Measurements from ENCODE around the gene MLLT6.

Gene MLLT6

GRCh38 chr17:38703742-38704605 is 1.1 kb upstream of the MLLT6 start:
- TF ChIP-seq, protein P1, sequence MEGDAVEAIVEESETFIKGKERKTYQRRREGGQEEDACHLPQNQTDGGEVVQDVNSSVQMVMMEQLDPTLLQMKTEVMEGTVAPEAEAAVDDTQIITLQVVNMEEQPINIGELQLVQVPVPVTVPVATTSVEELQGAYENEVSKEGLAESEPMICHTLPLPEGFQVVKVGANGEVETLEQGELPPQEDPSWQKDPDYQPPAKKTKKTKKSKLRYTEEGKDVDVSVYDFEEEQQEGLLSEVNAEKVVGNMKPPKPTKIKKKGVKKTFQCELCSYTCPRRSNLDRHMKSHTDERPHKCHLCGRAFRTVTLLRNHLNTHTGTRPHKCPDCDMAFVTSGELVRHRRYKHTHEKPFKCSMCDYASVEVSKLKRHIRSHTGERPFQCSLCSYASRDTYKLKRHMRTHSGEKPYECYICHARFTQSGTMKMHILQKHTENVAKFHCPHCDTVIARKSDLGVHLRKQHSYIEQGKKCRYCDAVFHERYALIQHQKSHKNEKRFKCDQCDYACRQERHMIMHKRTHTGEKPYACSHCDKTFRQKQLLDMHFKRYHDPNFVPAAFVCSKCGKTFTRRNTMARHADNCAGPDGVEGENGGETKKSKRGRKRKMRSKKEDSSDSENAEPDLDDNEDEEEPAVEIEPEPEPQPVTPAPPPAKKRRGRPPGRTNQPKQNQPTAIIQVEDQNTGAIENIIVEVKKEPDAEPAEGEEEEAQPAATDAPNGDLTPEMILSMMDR (IDR thresholded peaks at IDR 0.05; ENCODE audit: low read depth, low read length, missing control alignments) = no peak
- no peak for DNase-seq (ENCODE audit: extremely low read depth, low read depth)
- H3K4me3 ChIP-seq (replicated peaks; ENCODE audit: low read depth, low read length) = peak overlapping the region; percentile 86

GRCh38 chr17:38705523-38705802 is 390 bp downstream of the MLLT6 start:
- peak overlapping the region; percentile 86 for H3K4me3 ChIP-seq (replicated peaks; ENCODE audit: low read depth, low read length)
- TF ChIP-seq, protein P1 (IDR thresholded peaks at IDR 0.05; ENCODE audit: low read depth, low read length, missing control alignments) = no peak
- no peak for DNase-seq (ENCODE audit: extremely low read depth, low read depth)

- TF ChIP-seq, protein P1 (IDR thresholded peaks at IDR 0.05; ENCODE audit: low read depth, low read length, missing control alignments) = no peak
- peak overlapping the region; percentile 86 for H3K4me3 ChIP-seq (replicated peaks; ENCODE audit: low read depth, low read length)
- DNase-seq (ENCODE audit: extremely low read depth, low read depth) = no peak
These were observed 881 bp downstream of the MLLT6 start for GRCh38 chr17:38705803-38706504.

DNA sequence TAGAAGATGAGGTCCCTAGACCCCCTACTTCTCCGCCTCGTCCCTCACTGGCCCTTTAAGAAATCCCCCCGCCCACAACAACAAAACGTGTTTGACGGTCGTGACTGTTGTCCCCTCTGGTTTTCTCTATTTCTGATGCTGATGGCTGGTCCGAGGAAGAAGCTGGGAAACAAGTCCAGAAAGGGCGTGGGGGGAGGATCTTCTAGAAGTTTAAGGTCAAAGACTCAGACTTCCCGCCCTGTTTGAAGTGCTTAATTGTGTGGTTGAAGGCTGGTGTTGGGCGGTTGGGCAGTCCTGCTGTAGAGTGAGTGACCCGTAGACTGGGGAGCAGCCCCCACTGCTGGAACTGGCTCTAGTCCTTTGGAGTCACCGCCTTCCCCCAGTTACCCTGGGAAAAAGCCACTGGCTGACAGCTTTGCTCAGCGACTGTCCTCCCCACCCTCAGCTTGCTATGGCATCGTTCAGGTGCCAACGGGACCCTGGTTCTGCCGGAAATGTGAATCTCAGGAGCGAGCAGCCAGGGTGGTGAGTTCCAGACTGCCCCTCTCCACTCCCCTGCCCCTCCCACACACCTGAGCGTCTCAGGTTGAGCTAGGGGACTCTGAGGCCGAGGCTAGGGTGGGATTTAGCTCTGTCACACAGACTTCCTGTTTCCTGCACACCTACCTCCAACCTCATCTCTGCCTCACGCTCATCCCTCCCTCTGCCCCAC is 1.6 kb downstream of the MLLT6 start:
- no peak for DNase-seq (ENCODE audit: extremely low read depth, low read depth)

GRCh38 chr17:38707678-38708351 is 2.7 kb downstream of the MLLT6 start:
- no peak for DNase-seq (ENCODE audit: extremely low read depth, low read depth)
- TF ChIP-seq, protein P1 (IDR thresholded peaks at IDR 0.05; ENCODE audit: low read depth, low read length, missing control alignments) = no peak
- no peak overlapping the region; the same call in 1 of the 2 replicates for H3K4me3 ChIP-seq (replicated peaks; ENCODE audit: low read depth, low read length)

More for the DNA sequence above, 1.6 kb downstream of the MLLT6 start:
- peak overlapping the region; percentile 86 for H3K4me3 ChIP-seq (replicated peaks; ENCODE audit: low read depth, low read length)
- TF ChIP-seq, protein P1 (IDR thresholded peaks at IDR 0.05; ENCODE audit: low read depth, low read length, missing control alignments) = no peak

GRCh38 chr17:38709104-38709820 is 4.2 kb downstream of the MLLT6 start:
- DNase-seq (ENCODE audit: extremely low read depth, low read depth) = no peak
- TF ChIP-seq, protein P1 (IDR thresholded peaks at IDR 0.05; ENCODE audit: low read depth, low read length, missing control alignments) = no peak
- H3K4me3 ChIP-seq (replicated peaks; ENCODE audit: low read depth, low read length) = no peak overlapping the region

Measured in HFF-Myc (cell line).